MCF 10A (cell line): Measurements from ENCODE around the gene SIX2. TPM values are rescaled to one million over a fixed set of nuclear protein-coding genes. Genes with fewer than 3 reads are reported as not detected.

ENCODE experiments used
- BruUV-seq: library from RNA; stranded (reverse); fragments of 400-500 nt; replicated peaks from 2 replicates; lab custom pipeline; 2021; lab: Mats Ljungman, UMichigan
- CTCF ChIA-PET: fragments of 300-600 bp; sonication (Branson Sonifier 250); formaldehyde crosslinking; extraction: SDS; loops from one replicate; lab custom pipeline; 2021; ENCODE audit warnings: antibody characterized with exemption, inconsistent platforms; lab: Yijun Ruan, JAX
- POLR2A ChIA-PET: fragments of 300-600, 350-650 bp; sonication (Branson Sonifier 250); formaldehyde crosslinking; extraction: SDS; loops from one replicate; lab custom pipeline; 2020; ENCODE audit warnings: antibody characterized with exemption, inconsistent platforms; lab: Yijun Ruan, JAX
- DNase-seq: peaks from one replicate; pipeline ENCODE4 v3.0.0-alpha.2; 2018; ENCODE audit not compliant: unreplicated experiment
- H3K27ac Mint-ChIP-seq: one replicate; pipeline ENCODE4 v1.8.0; 2022; ENCODE audit warnings: mild to moderate bottlenecking, low read depth, mixed read lengths; ENCODE audit not compliant: unreplicated experiment
- H3K27me3 Mint-ChIP-seq: one replicate; pipeline ENCODE4 v1.8.0; 2022; ENCODE audit warnings: mixed read lengths; ENCODE audit not compliant: insufficient read depth, unreplicated experiment
- H3K36me3 Mint-ChIP-seq: one replicate; pipeline ENCODE4 v1.8.0; 2022; ENCODE audit warnings: mild to moderate bottlenecking, moderate library complexity, mixed read lengths; ENCODE audit not compliant: insufficient read depth, unreplicated experiment
- H3K4me1 Mint-ChIP-seq: one replicate; pipeline ENCODE4 v1.8.0; 2022; ENCODE audit warnings: mixed read lengths; ENCODE audit not compliant: insufficient read depth, unreplicated experiment
- H3K4me3 Mint-ChIP-seq: one replicate; pipeline ENCODE4 v1.8.0; 2022; ENCODE audit warnings: mild to moderate bottlenecking, moderate library complexity, mixed read lengths; ENCODE audit not compliant: unreplicated experiment
- H3K9me3 Mint-ChIP-seq: one replicate; pipeline ENCODE4 v1.8.0; 2022; ENCODE audit warnings: mixed read lengths; ENCODE audit not compliant: unreplicated experiment
- CTCF ChIP-seq: fragments of 200-600 bp; IDR thresholded peaks from one replicate; pipeline ENCODE4 v1.8.0; 2022; ENCODE audit warnings: antibody characterized with exemption, mild to moderate bottlenecking; ENCODE audit not compliant: unreplicated experiment
- intact Hi-C: fragments of 100-400 bp; cut with micrococcal nuclease; formaldehyde crosslinking; loops from 2 replicates; pipeline ENCODE4 v1.14.1; 2022
- total RNA-seq: library from RNA; stranded (reverse); gene quantifications from 2 replicates; pipeline ENCODE4 v1.2.3, GENCODE V29; 2022

Gene SIX2
- total RNA-seq, 1 experiment from 2014 or later = 1.2 TPM

- CTCF ChIA-PET = interaction anchor here (0.6 to 1.5 kb wide), 5 partner anchors 47 to 466 kb away, joined by 3 to 5 read pairs (median 3); no protein-coding TSS in a partner anchor
- no peak for TF ChIP-seq CTCF
- no peaks in the 10 kb centered on the region for H3K27me3 Mint-ChIP-seq
- no peak overlapping the region for H3K4me3 Mint-ChIP-seq
- POLR2A ChIA-PET = interaction anchor here (0.6 to 1.5 kb wide), 4 partner anchors 11 to 430 kb away, joined by 3 to 5 read pairs (median 4); partner anchors contain the start of gene SIX2
- DNase-seq = peak; percentile 66
- BruUV-seq = no TSS peak
- peaks cover 28% of the 10 kb centered on the region for H3K4me1 Mint-ChIP-seq
- no peak overlapping the region for H3K27ac Mint-ChIP-seq
- no peaks in the 10 kb centered on the region for H3K36me3 Mint-ChIP-seq
- H3K9me3 Mint-ChIP-seq = no peaks in the 10 kb centered on the region
- intact Hi-C loops = no loop called here
Observed at GRCh38 chr2:45028276-45028675, 19.0 kb upstream of the SIX2 start.

- CTCF ChIA-PET = interaction anchor here (1.5 to 2.8 kb wide), 2 partner anchors 45 to 467 kb away, joined by 5 to 20 read pairs; no protein-coding TSS in a partner anchor
- TF ChIP-seq CTCF = no peak
- DNase-seq = peak; percentile 20
- Mint-ChIP-seq H3K4me1 (peaks cover 28% of the 10 kb centered on the region), H3K27me3 (no peaks in the 10 kb centered on the region), H3K36me3 (no peaks in the 10 kb centered on the region), H3K27ac (no peak overlapping the region), H3K9me3 (no peaks in the 10 kb centered on the region), H3K4me3 (no peak overlapping the region)
- POLR2A ChIA-PET = interaction anchor here (0.6 to 1.4 kb wide), 4 partner anchors 18 to 936 kb away, joined by 3 to 4 read pairs (median 3); partner anchors contain the start of gene SIX2
- intact Hi-C loops = no loop called here
- no TSS peak for BruUV-seq
Observed at GRCh38 chr2:45026924-45027450, 17.7 kb upstream of the SIX2 start.

- ChIA-PET POLR2A (interaction anchor here (0.9 to 1.1 kb wide), 2 partner anchors 149 to 181 kb away, joined by 3 to 4 read pairs; no protein-coding TSS in a partner anchor), CTCF (interaction anchor here (0.6 to 2.8 kb wide), 5 partner anchors 43 to 469 kb away, joined by 3 to 20 read pairs (median 3); no protein-coding TSS in a partner anchor)
- H3K9me3 Mint-ChIP-seq = no peaks in the 10 kb centered on the region
- TF ChIP-seq CTCF = peak; percentile 54
- no peaks in the 10 kb centered on the region for H3K36me3 Mint-ChIP-seq
- intact Hi-C loops = loop anchor here (1.0 kb wide), 4 partner anchors 145 to 470 kb away; no protein-coding TSS in a partner anchor
- no TSS peak for BruUV-seq
- peak overlapping the region; percentile 8 for H3K27ac Mint-ChIP-seq
- H3K4me1 Mint-ChIP-seq = peaks cover 28% of the 10 kb centered on the region
- H3K4me3 Mint-ChIP-seq = no peak overlapping the region
- DNase-seq = peak; percentile 96
- H3K27me3 Mint-ChIP-seq = no peaks in the 10 kb centered on the region
Observed at GRCh38 chr2:45024600-45025291, 15.5 kb upstream of the SIX2 start.

- BruUV-seq = no TSS peak
- no peaks in the 10 kb centered on the region for H3K36me3 Mint-ChIP-seq
- ChIA-PET CTCF (interaction anchor here (0.7 to 2.8 kb wide), 3 partner anchors 43 to 470 kb away, joined by 3 to 20 read pairs (median 8); no protein-coding TSS in a partner anchor), POLR2A (interaction anchor here (0.7 to 1.1 kb wide), 2 partner anchors 182 to 434 kb away, joined by 3 read pairs; no protein-coding TSS in a partner anchor)
- intact Hi-C loops = no loop called here
- H3K27me3 Mint-ChIP-seq = no peaks in the 10 kb centered on the region
- DNase-seq = no peak
- H3K4me3 Mint-ChIP-seq = no peak overlapping the region
- H3K9me3 Mint-ChIP-seq = no peaks in the 10 kb centered on the region
- peaks cover 28% of the 10 kb centered on the region for H3K4me1 Mint-ChIP-seq
- TF ChIP-seq CTCF = no peak
- H3K27ac Mint-ChIP-seq = no peak overlapping the region
Observed at GRCh38 chr2:45024097-45024496, 14.8 kb upstream of the SIX2 start.
